Liver (tissue), 3 donors: ENCODE data around the gene PLEKHA6.

Source experiments
- EGR1 ChIP-seq, 2 donors: IDR thresholded peaks; 2 replicates each; pipeline ENCODE4 v1.6.1; 2016 to 2018; ENCODE audit warnings: antibody characterized with exemption in 2 of 2, low read depth in 2 of 2
- FOXA1 ChIP-seq: IDR thresholded peaks from 2 replicates; pipeline ENCODE4 v1.6.1; 2016; ENCODE audit warnings: antibody characterized with exemption
- TAF1 ChIP-seq: conservative IDR thresholded peaks from 2 replicates; pipeline ENCODE4 v1.6.1; 2016; ENCODE audit warnings: antibody characterized with exemption, mild to moderate bottlenecking
- YY1 ChIP-seq: IDR thresholded peaks from 2 replicates; pipeline ENCODE4 v1.6.1; 2016; ENCODE audit warnings: antibody characterized with exemption, mild to moderate bottlenecking
- TF ChIP-seq, protein P1 (sequence below): fragments of 150-350 bp; IDR thresholded peaks from 2 replicates; pipeline ENCODE4 v1.5.1; 2017; ENCODE audit warnings: improper control_type of control experiment, low read depth, low read length; ENCODE audit not compliant: missing input control
- TF ChIP-seq, protein P2 (sequence below): IDR thresholded peaks from 2 replicates; pipeline ENCODE4 v1.6.1; 2016; ENCODE audit warnings: antibody characterized with exemption, mild to moderate bottlenecking
- TF ChIP-seq, protein P3 (sequence below): IDR thresholded peaks from 2 replicates; pipeline ENCODE4 v1.6.1; 2016; ENCODE audit warnings: antibody characterized with exemption
- donor health status: healthy.
- donor health status: healthy.

DNA sequence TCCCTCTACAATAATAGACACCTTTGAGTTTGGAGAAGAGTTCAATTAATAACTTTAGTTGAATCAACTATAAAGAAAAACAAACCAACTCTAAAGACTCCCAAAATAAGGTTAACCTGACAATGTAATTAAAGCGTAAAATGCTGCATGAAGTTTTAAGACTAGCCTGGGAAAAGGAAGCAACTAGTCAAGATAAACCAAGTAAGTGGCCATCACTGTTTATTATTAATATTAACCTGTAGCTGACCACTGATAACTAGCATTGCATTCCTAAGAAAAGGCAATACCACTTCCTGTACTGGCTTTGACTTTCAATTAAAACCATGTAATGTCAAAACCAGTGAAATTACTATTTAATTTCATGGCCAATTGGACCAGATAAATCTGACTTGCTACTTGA is 48.9 kb upstream of the PLEKHA6 start:
- TF ChIP-seq, protein P1, sequence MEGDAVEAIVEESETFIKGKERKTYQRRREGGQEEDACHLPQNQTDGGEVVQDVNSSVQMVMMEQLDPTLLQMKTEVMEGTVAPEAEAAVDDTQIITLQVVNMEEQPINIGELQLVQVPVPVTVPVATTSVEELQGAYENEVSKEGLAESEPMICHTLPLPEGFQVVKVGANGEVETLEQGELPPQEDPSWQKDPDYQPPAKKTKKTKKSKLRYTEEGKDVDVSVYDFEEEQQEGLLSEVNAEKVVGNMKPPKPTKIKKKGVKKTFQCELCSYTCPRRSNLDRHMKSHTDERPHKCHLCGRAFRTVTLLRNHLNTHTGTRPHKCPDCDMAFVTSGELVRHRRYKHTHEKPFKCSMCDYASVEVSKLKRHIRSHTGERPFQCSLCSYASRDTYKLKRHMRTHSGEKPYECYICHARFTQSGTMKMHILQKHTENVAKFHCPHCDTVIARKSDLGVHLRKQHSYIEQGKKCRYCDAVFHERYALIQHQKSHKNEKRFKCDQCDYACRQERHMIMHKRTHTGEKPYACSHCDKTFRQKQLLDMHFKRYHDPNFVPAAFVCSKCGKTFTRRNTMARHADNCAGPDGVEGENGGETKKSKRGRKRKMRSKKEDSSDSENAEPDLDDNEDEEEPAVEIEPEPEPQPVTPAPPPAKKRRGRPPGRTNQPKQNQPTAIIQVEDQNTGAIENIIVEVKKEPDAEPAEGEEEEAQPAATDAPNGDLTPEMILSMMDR = no peak
- TF ChIP-seq, protein P2, sequence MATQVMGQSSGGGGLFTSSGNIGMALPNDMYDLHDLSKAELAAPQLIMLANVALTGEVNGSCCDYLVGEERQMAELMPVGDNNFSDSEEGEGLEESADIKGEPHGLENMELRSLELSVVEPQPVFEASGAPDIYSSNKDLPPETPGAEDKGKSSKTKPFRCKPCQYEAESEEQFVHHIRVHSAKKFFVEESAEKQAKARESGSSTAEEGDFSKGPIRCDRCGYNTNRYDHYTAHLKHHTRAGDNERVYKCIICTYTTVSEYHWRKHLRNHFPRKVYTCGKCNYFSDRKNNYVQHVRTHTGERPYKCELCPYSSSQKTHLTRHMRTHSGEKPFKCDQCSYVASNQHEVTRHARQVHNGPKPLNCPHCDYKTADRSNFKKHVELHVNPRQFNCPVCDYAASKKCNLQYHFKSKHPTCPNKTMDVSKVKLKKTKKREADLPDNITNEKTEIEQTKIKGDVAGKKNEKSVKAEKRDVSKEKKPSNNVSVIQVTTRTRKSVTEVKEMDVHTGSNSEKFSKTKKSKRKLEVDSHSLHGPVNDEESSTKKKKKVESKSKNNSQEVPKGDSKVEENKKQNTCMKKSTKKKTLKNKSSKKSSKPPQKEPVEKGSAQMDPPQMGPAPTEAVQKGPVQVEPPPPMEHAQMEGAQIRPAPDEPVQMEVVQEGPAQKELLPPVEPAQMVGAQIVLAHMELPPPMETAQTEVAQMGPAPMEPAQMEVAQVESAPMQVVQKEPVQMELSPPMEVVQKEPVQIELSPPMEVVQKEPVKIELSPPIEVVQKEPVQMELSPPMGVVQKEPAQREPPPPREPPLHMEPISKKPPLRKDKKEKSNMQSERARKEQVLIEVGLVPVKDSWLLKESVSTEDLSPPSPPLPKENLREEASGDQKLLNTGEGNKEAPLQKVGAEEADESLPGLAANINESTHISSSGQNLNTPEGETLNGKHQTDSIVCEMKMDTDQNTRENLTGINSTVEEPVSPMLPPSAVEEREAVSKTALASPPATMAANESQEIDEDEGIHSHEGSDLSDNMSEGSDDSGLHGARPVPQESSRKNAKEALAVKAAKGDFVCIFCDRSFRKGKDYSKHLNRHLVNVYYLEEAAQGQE = no peak
- TF ChIP-seq, protein P3, sequence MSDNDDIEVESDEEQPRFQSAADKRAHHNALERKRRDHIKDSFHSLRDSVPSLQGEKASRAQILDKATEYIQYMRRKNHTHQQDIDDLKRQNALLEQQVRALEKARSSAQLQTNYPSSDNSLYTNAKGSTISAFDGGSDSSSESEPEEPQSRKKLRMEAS = no peak
- no peak for TF ChIP-seq FOXA1
- no peak for TF ChIP-seq EGR1 (IDR thresholded peaks at IDR 0.05; ENCODE audit: low read depth in 2 of 2)
- TF ChIP-seq TAF1 = no peak
- TF ChIP-seq YY1 = no peak
